Endodermal cell (in vitro differentiated cells): ENCODE data around the gene ABHD5. TPM values are rescaled to one million over a fixed set of nuclear protein-coding genes. Genes with fewer than 3 reads are reported as not detected.
A peak's percentile ranks its signal among the peaks of the same experiment; 100 is the strongest.

Experiments
- DNase-seq: peaks from one replicate; pipeline ENCODE4 v3.0.0-alpha.2; 2017
- H3K27ac ChIP-seq: 2 replicates; pipeline ENCODE4 v1.5.1; 2013; ENCODE audit warnings: mild to moderate bottlenecking, low read depth, low read length, moderate library complexity
- H3K27me3 ChIP-seq: 2 replicates; pipeline ENCODE4 v1.6.1; 2013; ENCODE audit warnings: mild to moderate bottlenecking, low read length, moderate library complexity; ENCODE audit not compliant: insufficient read depth, control insufficient read depth, poor library complexity, severe bottlenecking
- H3K36me3 ChIP-seq: 2 replicates; pipeline ENCODE4 v1.7.0; 2013; ENCODE audit warnings: mild to moderate bottlenecking, low read length, moderate library complexity; ENCODE audit not compliant: control insufficient read depth, insufficient read depth
- H3K4me1 ChIP-seq: one replicate; pipeline ENCODE4 v1.7.0; 2013; ENCODE audit warnings: low read length; ENCODE audit not compliant: control insufficient read depth, insufficient read depth
- H3K4me3 ChIP-seq: 2 replicates; pipeline ENCODE4 v1.5.1; 2013; ENCODE audit warnings: mild to moderate bottlenecking, low read length, moderate library complexity
- H3K9ac ChIP-seq: 2 replicates; pipeline ENCODE4 v1.6.1; 2013; ENCODE audit warnings: mild to moderate bottlenecking, low read length, moderate library complexity; ENCODE audit not compliant: poor library complexity, severe bottlenecking; ENCODE audit errors: extremely low read depth
- H3K9me3 ChIP-seq: 2 replicates; pipeline ENCODE4 v1.6.1; 2013; ENCODE audit warnings: mild to moderate bottlenecking, low read length, moderate library complexity; ENCODE audit not compliant: control insufficient read depth
- H3K27ac Mint-ChIP-seq: 2 replicates; pipeline ENCODE4 v1.8.0; 2020; ENCODE audit warnings: mixed read lengths
- H3K27me3 Mint-ChIP-seq: 2 replicates; pipeline ENCODE4 v1.8.0; 2021; ENCODE audit warnings: mild to moderate bottlenecking, mixed read lengths; ENCODE audit not compliant: insufficient read depth
- H3K36me3 Mint-ChIP-seq: 2 replicates; pipeline ENCODE4 v1.8.0; 2020; ENCODE audit warnings: low read depth, mixed read lengths
- H3K4me1 Mint-ChIP-seq: 2 replicates; pipeline ENCODE4 v1.8.0; 2020; ENCODE audit warnings: mixed read lengths
- H3K4me3 Mint-ChIP-seq: 2 replicates; pipeline ENCODE4 v1.8.0; 2020; ENCODE audit warnings: mild to moderate bottlenecking, moderate library complexity, mixed read lengths
- H3K9me3 Mint-ChIP-seq: 2 replicates; pipeline ENCODE4 v1.8.0; 2020; ENCODE audit warnings: mild to moderate bottlenecking, mixed read lengths
- WGBS, 2 experiments: methylation state at CpG; one replicate each; pipeline versions ENCODE4 v1.1.5 to v1.1.7; 2013; ENCODE audit warnings: missing lambda C conversion rate in 2 of 2, mixed read lengths in 1 of 2; ENCODE audit not compliant: insufficient coverage in 1 of 2, insufficient read length in 1 of 2; 5-methylcytosine and 5-hydroxymethylcytosine counted together
- long read RNA-seq, 4 experiments: library from polyadenylated mRNA in 2 of 4; library from RNA in 1 of 4; library from capped mRNA in 1 of 4; stranded (forward) in 3 of 4; unstranded in 1 of 4; transcript quantifications; one replicate each; pipeline ENCODE4 v2.0.0, GENCODE V29; 2020 to 2021; ENCODE audit warnings: inconsistent platforms in 1 of 4
- polyA plus RNA-seq, 2 experiments: library from polyadenylated mRNA; stranded (reverse); fragments of 50-300 nt; gene quantifications; one replicate each; pipeline ENCODE4 v1.2.3, GENCODE V29; 2013
- total RNA-seq, 2 donors: library from RNA; stranded (reverse); fragmentation: NEBNext Ultra II Directional in 1 of 2; extraction: Animal tissue kit (Norgen Biotek cat#: 25700) in 1 of 2; gene quantifications; 2 replicates in 1 of 2; 3 replicates in 1 of 2; pipeline ENCODE4 v1.2.1, GENCODE V29; 2021
- TF ChIP-seq, protein P1 (sequence below): fragments of 200-600 bp; sonication (generic); conservative IDR thresholded peaks from 2 replicates; pipeline ENCODE4 v1.5.0; 2021; ENCODE audit warnings: antibody characterized with exemption, mild to moderate bottlenecking

The ABHD5 gene
- total RNA-seq: 10 to 100 TPM; 20.5 to 24.1 TPM
- 14.1 TPM for polyA plus RNA-seq (2013, experiment 1 of 2)
- polyA plus RNA-seq (2013, experiment 2 of 2): 12.9 TPM
- long read RNA-seq, experiment 1, full-length matches to known transcripts: 5 of 9 reads
- long read RNA-seq, experiment 1, partial matches to known transcripts: 0 of 9 reads
- long read RNA-seq, experiment 1, other reads (novel, unspliced or antisense): 4 of 9 reads
- long read RNA-seq, experiment 2, full-length matches to known transcripts: 26 of 29 reads
- long read RNA-seq, experiment 2, partial matches to known transcripts: 1 of 29 reads
- long read RNA-seq, experiment 2, other reads (novel, unspliced or antisense): 2 of 29 reads
- long read RNA-seq, experiment 3, full-length matches to known transcripts: 81 of 89 reads
- long read RNA-seq, experiment 3, partial matches to known transcripts: 3 of 89 reads
- long read RNA-seq, experiment 3, other reads (novel, unspliced or antisense): 5 of 89 reads
- long read RNA-seq, experiment 4, full-length matches to known transcripts: 39 of 49 reads
- long read RNA-seq, experiment 4, partial matches to known transcripts: 2 of 49 reads
- long read RNA-seq, experiment 4, other reads (novel, unspliced or antisense): 8 of 49 reads

DNA sequence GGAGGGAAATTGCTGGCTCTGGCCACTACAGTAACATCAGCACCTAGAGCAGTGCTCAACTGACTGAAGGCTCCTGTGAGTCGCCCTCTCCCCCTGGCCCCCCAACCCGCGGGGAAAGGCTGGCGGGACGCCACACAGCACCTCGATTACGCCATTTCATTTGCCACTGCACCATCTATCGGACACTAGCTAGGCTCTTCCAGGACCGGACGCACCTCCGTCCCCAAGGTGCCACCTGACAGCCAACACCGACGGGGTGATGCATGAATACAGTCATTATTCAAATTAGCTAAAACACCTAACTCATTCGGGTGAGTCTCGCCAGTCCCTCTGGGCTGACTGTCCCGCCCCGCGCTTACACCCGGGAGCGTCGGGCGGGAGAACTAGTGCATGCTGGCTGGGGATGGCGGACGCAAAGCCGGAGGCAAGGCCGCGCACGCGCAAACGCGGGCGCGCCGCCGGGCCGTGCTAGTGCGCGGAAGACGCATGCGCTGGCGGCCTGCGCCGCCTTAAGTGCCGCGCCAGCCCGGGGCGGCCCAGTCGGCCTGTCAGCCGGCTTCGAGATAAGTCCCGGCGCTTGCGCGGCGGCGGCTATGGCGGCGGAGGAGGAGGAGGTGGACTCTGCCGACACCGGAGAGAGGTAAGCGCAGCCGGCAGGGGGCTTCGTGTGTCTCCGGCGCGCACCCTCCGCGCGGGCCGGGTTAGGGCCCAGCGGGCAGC, at the start of gene ABHD5:
ABHD5 (plus strand) TSS at position 539 of the 720 bp plus-strand sequence; CDS start at position 594, 55 bp downstream.
- H3K4me3 Mint-ChIP-seq: peak within 1 kb of the TSS; percentile 85
- peak within 1 kb of the TSS; percentile 51 for H3K9ac ChIP-seq

DNA sequence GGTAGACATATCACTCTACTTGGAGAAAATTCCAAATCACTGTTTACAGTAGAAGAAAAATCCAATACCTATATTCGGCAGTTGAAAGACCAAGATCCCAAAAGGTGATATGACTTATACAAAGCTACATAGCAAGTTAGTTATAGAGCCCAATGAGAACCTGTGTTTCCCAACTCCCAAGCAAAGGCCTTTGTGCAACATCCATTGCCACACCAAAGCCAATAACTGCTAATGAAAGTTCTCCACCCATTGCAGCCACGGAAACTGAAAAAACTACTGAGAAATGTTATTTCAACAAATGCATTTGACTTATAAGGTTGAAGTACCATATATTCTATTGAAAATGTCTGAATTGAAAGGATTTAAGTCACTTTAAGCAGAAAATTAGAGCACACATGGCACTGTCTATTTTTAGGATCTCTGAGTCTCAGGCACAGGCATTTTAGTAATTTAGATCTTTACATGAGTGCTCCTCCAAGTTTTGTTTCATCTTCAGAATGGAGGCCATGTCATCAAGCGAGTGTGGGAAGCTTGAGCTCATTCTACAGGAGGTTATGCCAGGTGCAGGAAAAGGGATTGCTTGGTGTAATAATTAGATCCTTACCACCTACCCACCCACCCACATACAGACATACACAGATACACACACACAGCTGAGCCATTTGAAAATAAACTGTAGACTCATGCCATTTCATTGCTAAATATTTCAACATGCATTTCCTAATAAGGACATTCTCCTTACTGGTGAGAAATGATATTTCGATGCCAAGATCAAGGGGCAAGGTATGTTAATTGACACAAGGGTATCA, 49.2 kb upstream of the ABHD5 start:
- H3K27ac Mint-ChIP-seq: no peak overlapping the region
- peaks cover 4% of the 10 kb centered on the region for H3K4me1 Mint-ChIP-seq
- 95% methylated on average over 4 of the region's 4 CpGs; no CpG with 5 or more reads in 1 of the 2 experiments for WGBS, 2 experiments
- no peaks in the 10 kb centered on the region for H3K27me3 Mint-ChIP-seq
- Histone ChIP-seq H3K4me1 (no peaks in the 10 kb centered on the region), H3K27me3 (no peaks in the 10 kb centered on the region), H3K27ac (no peak overlapping the region), H3K4me3 (no peak overlapping the region), H3K9ac (no peak overlapping the region), H3K9me3 (no peaks in the 10 kb centered on the region), H3K36me3 (no peaks in the 10 kb centered on the region)
- no peak overlapping the region for H3K4me3 Mint-ChIP-seq
- no peak for DNase-seq
- no peaks in the 10 kb centered on the region for H3K36me3 Mint-ChIP-seq
- TF ChIP-seq, protein P1, sequence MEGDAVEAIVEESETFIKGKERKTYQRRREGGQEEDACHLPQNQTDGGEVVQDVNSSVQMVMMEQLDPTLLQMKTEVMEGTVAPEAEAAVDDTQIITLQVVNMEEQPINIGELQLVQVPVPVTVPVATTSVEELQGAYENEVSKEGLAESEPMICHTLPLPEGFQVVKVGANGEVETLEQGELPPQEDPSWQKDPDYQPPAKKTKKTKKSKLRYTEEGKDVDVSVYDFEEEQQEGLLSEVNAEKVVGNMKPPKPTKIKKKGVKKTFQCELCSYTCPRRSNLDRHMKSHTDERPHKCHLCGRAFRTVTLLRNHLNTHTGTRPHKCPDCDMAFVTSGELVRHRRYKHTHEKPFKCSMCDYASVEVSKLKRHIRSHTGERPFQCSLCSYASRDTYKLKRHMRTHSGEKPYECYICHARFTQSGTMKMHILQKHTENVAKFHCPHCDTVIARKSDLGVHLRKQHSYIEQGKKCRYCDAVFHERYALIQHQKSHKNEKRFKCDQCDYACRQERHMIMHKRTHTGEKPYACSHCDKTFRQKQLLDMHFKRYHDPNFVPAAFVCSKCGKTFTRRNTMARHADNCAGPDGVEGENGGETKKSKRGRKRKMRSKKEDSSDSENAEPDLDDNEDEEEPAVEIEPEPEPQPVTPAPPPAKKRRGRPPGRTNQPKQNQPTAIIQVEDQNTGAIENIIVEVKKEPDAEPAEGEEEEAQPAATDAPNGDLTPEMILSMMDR: no peak
- no peaks in the 10 kb centered on the region for H3K9me3 Mint-ChIP-seq

More for the DNA sequence above, at the start of gene ABHD5:
- peak; percentile 96 for DNase-seq
- Mint-ChIP-seq H3K9me3 (no peaks in the 10 kb centered on the region), H3K27ac (peak within 1 kb of the TSS; percentile 97), H3K36me3 (peaks cover 10% of the 10 kb centered on the region), H3K27me3 (peaks cover 2% of the 10 kb centered on the region), H3K4me1 (peaks cover 35% of the 10 kb centered on the region)
- Histone ChIP-seq H3K4me1 (peaks cover 15% of the 10 kb centered on the region), H3K27me3 (no peaks in the 10 kb centered on the region), H3K27ac (no peak within 1 kb of the TSS), H3K36me3 (no peaks in the 10 kb centered on the region), H3K4me3 (peak within 1 kb of the TSS; percentile 87), H3K9me3 (no peaks in the 10 kb centered on the region)
- TF ChIP-seq, protein P1: peak; percentile 59
- 1% methylated on average over 17 to 71 of the region's 71 CpGs for WGBS, 2 experiments

DNA sequence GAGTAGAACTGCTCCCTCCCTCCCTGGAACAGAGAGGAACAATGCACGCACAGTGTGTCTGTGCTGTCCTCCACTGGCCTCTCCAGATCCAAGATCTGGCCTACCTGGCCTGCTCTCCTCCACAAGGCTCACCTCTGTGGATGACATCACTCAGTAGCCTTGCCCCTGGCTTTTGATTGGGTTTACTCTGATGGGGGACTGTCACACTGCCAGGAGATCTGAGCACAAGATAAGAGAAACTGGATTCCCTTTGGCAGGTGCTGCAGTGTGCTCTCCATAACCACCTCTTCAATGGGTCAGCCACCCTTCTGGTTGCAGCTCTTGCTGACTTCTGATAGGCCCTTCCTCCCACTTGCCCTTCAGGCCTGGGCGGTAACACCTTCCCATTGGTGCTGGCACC, 46.3 kb upstream of the ABHD5 start:
- H3K36me3 ChIP-seq: no peaks in the 10 kb centered on the region
- Mint-ChIP-seq H3K36me3 (no peaks in the 10 kb centered on the region), H3K9me3 (no peaks in the 10 kb centered on the region), H3K4me3 (no peak overlapping the region), H3K27me3 (no peaks in the 10 kb centered on the region), H3K27ac (no peak overlapping the region), H3K4me1 (peaks cover 17% of the 10 kb centered on the region)
- no peaks in the 10 kb centered on the region for H3K9me3 ChIP-seq
- TF ChIP-seq, protein P1: no peak
- H3K4me3 ChIP-seq: no peak overlapping the region
- WGBS, 2 experiments: 29 to 69% methylated on average over 1 to 2 of the region's 2 CpGs
- H3K27ac ChIP-seq: no peak overlapping the region
- no peak for DNase-seq
- H3K4me1 ChIP-seq: peaks cover 7% of the 10 kb centered on the region
- no peaks in the 10 kb centered on the region for H3K27me3 ChIP-seq
- no peak overlapping the region for H3K9ac ChIP-seq
